Measurements from ENCODE around the gene BGN.

Gene BGN

GRCh38 chrX:153457827-153458466 lies 36.8 kb upstream of the BGN start:
- no peaks in the 10 kb centered on the region for H4K20me1 ChIP-seq (ENCODE audit: insufficient read depth, low read length)
- no peak overlapping the region for H3K9ac ChIP-seq (ENCODE audit: low read length)
- H3K27ac ChIP-seq (ENCODE audit: low read length), result no peak overlapping the region
- TF ChIP-seq EZH2phosphoT487 (IDR thresholded peaks at IDR 0.05; ENCODE audit: low read depth), result no peak
- TF ChIP-seq, protein P1, sequence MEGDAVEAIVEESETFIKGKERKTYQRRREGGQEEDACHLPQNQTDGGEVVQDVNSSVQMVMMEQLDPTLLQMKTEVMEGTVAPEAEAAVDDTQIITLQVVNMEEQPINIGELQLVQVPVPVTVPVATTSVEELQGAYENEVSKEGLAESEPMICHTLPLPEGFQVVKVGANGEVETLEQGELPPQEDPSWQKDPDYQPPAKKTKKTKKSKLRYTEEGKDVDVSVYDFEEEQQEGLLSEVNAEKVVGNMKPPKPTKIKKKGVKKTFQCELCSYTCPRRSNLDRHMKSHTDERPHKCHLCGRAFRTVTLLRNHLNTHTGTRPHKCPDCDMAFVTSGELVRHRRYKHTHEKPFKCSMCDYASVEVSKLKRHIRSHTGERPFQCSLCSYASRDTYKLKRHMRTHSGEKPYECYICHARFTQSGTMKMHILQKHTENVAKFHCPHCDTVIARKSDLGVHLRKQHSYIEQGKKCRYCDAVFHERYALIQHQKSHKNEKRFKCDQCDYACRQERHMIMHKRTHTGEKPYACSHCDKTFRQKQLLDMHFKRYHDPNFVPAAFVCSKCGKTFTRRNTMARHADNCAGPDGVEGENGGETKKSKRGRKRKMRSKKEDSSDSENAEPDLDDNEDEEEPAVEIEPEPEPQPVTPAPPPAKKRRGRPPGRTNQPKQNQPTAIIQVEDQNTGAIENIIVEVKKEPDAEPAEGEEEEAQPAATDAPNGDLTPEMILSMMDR (IDR thresholded peaks at IDR 0.05; ENCODE audit: low read depth, low read length), result no peak
- H3K4me3 ChIP-seq (ENCODE audit: low read length), result no peak overlapping the region
- no peaks in the 10 kb centered on the region for H3K4me1 ChIP-seq (ENCODE audit: low read length)
- no peaks in the 10 kb centered on the region for H3K79me2 ChIP-seq (ENCODE audit: low read length)
- no peak overlapping the region for H3K4me2 ChIP-seq (ENCODE audit: low read length)
- no peaks in the 10 kb centered on the region for H3K27me3 ChIP-seq (ENCODE audit: low read depth, low read length)
- peaks cover 5% of the 10 kb centered on the region for H3K36me3 ChIP-seq (replicated peaks; ENCODE audit: low read depth, low read length)
- H3K9me3 ChIP-seq (ENCODE audit: insufficient read depth, low read length), result no peaks in the 10 kb centered on the region
- no peak overlapping the region for H2AFZ ChIP-seq (ENCODE audit: low read depth, low read length)

- TF ChIP-seq, protein P1 (IDR thresholded peaks at IDR 0.05; ENCODE audit: low read depth, low read length), result no peak
- TF ChIP-seq EZH2phosphoT487 (IDR thresholded peaks at IDR 0.05; ENCODE audit: low read depth), result no peak
- peaks cover 3% of the 10 kb centered on the region for H3K36me3 ChIP-seq (replicated peaks; ENCODE audit: low read depth, low read length)
- no peak overlapping the region for H3K4me2 ChIP-seq (ENCODE audit: low read length)
- no peaks in the 10 kb centered on the region for H3K79me2 ChIP-seq (ENCODE audit: low read length)
- H3K27ac ChIP-seq (ENCODE audit: low read length), result no peak overlapping the region
- H3K9ac ChIP-seq (ENCODE audit: low read length), result no peak overlapping the region
- no peaks in the 10 kb centered on the region for H3K4me1 ChIP-seq (ENCODE audit: low read length)
- H3K4me3 ChIP-seq (ENCODE audit: low read length), result no peak overlapping the region
- H4K20me1 ChIP-seq (ENCODE audit: insufficient read depth, low read length), result no peaks in the 10 kb centered on the region
- H3K27me3 ChIP-seq (ENCODE audit: low read depth, low read length), result no peaks in the 10 kb centered on the region
- H2AFZ ChIP-seq (ENCODE audit: low read depth, low read length), result no peak overlapping the region
- H3K9me3 ChIP-seq (ENCODE audit: insufficient read depth, low read length), result no peaks in the 10 kb centered on the region
Observed at GRCh38 chrX:153458476-153458875, 36.3 kb upstream of the BGN start.

GRCh38 chrX:153459986-153460385 lies 34.8 kb upstream of the BGN start:
- H3K79me2 ChIP-seq (ENCODE audit: low read length), result no peaks in the 10 kb centered on the region
- H3K9me3 ChIP-seq (ENCODE audit: insufficient read depth, low read length), result no peaks in the 10 kb centered on the region
- no peaks in the 10 kb centered on the region for H3K27me3 ChIP-seq (ENCODE audit: low read depth, low read length)

GRCh38 chrX:153460826-153461225 lies 34.0 kb upstream of the BGN start:
- Histone ChIP-seq H3K27ac (ENCODE audit: low read length) (no peak overlapping the region), H4K20me1 (ENCODE audit: insufficient read depth, low read length) (no peaks in the 10 kb centered on the region), H3K79me2 (ENCODE audit: low read length) (peaks cover 3% of the 10 kb centered on the region; the same call in 1 of the 2 replicates), H3K9me3 (ENCODE audit: insufficient read depth, low read length) (no peaks in the 10 kb centered on the region), H3K36me3 (replicated peaks; ENCODE audit: low read depth, low read length) (peaks cover 3% of the 10 kb centered on the region), H3K9ac (ENCODE audit: low read length) (no peak overlapping the region), H2AFZ (ENCODE audit: low read depth, low read length) (no peak overlapping the region), H3K4me3 (ENCODE audit: low read length) (no peak overlapping the region), H3K4me1 (ENCODE audit: low read length) (no peaks in the 10 kb centered on the region), H3K27me3 (ENCODE audit: low read depth, low read length) (no peaks in the 10 kb centered on the region), H3K4me2 (ENCODE audit: low read length) (no peak overlapping the region)
- TF ChIP-seq, protein P1 (IDR thresholded peaks at IDR 0.05; ENCODE audit: low read depth, low read length), result peak; percentile 67
- no peak for TF ChIP-seq EZH2phosphoT487 (IDR thresholded peaks at IDR 0.05; ENCODE audit: low read depth)

More at GRCh38 chrX:153459986-153460385, 34.8 kb upstream of the BGN start:
- H3K36me3 ChIP-seq (replicated peaks; ENCODE audit: low read depth, low read length), result peaks cover 3% of the 10 kb centered on the region
- no peaks in the 10 kb centered on the region for H3K4me1 ChIP-seq (ENCODE audit: low read length)
- H2AFZ ChIP-seq (ENCODE audit: low read depth, low read length), result no peak overlapping the region
- no peak overlapping the region for H3K4me2 ChIP-seq (ENCODE audit: low read length)
- no peak overlapping the region for H3K9ac ChIP-seq (ENCODE audit: low read length)
- no peak for TF ChIP-seq EZH2phosphoT487 (IDR thresholded peaks at IDR 0.05; ENCODE audit: low read depth)
- TF ChIP-seq, protein P1 (IDR thresholded peaks at IDR 0.05; ENCODE audit: low read depth, low read length), result no peak
- no peak overlapping the region for H3K27ac ChIP-seq (ENCODE audit: low read length)
- no peak overlapping the region for H3K4me3 ChIP-seq (ENCODE audit: low read length)
- no peaks in the 10 kb centered on the region for H4K20me1 ChIP-seq (ENCODE audit: insufficient read depth, low read length)
